Choroid plexus epithelial cell (primary cell): ENCODE measurements around the gene PCGF6.
"Not testable (repeated sequence)": the region's sequence is repeated elsewhere in the genome, so short reads cannot be mapped to it uniquely, and the experiment has no call there.

Experiments used
- DNase-seq: peaks from one replicate; pipeline ENCODE4 v3.0.0-alpha.2; 2010; ENCODE audit warnings: low read depth
- H3K4me3 ChIP-seq: 2 replicates; pipeline ENCODE4 v1.5.1; 2011; ENCODE audit warnings: low read depth, mild to moderate bottlenecking, control low read depth, low read length, moderate library complexity
- TF ChIP-seq, protein P1 (sequence below): conservative IDR thresholded peaks from 2 replicates; pipeline ENCODE4 v1.5.1; 2011; ENCODE audit warnings: low read depth, mild to moderate bottlenecking, control low read depth, inconsistent platforms, low read length, moderate library complexity

Gene PCGF6

DNA sequence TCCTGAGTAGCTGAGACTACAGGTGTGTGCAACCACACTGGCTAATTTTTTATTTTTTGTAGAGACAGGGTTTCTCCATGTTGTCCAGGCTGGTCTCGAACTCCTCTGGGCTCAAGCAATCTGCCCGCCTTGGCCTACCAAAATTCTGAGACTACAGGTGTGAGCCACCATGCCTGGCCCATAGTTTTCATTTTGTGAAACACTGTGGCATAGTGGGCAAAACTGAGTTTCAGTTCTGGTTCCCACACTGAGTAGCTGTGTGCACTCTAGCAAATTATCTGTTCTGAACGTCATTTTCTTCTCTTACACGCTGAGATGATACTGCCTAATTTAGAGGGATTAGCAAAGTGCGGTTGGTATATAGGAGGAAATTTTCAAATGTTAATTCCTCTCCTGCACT, 31.8 kb upstream of the PCGF6 start:
- no peak for DNase-seq
- TF ChIP-seq, protein P1, sequence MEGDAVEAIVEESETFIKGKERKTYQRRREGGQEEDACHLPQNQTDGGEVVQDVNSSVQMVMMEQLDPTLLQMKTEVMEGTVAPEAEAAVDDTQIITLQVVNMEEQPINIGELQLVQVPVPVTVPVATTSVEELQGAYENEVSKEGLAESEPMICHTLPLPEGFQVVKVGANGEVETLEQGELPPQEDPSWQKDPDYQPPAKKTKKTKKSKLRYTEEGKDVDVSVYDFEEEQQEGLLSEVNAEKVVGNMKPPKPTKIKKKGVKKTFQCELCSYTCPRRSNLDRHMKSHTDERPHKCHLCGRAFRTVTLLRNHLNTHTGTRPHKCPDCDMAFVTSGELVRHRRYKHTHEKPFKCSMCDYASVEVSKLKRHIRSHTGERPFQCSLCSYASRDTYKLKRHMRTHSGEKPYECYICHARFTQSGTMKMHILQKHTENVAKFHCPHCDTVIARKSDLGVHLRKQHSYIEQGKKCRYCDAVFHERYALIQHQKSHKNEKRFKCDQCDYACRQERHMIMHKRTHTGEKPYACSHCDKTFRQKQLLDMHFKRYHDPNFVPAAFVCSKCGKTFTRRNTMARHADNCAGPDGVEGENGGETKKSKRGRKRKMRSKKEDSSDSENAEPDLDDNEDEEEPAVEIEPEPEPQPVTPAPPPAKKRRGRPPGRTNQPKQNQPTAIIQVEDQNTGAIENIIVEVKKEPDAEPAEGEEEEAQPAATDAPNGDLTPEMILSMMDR, result no peak
- H3K4me3 ChIP-seq, result no peak overlapping the region

DNA sequence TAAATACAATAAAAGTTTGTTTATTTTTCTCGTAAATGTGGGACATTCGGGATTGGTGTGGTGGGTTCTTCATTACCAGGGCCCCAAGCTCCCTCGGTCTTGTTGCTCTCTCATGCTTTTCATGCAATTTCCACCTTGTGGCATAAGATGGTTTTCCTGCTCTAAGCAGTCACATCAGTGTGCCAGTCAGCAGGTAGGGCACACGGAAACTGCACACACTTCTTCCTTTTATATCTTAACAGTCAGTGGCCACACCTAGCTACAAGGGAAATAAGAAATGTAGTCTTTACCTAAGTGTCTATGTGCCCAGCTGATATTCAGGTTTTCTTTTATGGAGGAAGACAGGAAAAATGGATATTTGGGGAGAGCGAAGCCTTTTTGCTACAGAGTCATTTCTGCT, 23.3 kb upstream of the PCGF6 start:
- DNase-seq, result no peak
- H3K4me3 ChIP-seq, result no peak overlapping the region
- TF ChIP-seq, protein P1, result no peak

DNA sequence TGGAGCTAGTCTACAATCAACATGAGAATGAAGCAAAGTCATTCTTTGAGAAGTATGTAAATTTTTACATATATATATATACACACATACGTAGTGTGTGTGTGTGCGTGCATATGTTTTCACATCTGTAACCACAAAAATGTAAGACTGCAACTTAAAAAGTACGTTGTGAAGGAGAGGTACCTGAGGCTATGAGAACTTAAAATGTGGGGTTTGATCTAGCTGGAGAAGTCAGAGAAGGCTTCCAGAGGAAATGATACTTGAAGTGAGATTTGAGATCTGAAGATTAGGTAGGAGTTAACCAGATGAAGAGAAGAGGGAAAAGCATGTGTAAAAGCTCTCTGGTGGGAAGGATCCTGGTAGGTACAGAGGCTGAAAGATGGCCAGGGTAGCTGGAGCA, 22.6 kb upstream of the PCGF6 start:
- no peak for DNase-seq
- TF ChIP-seq, protein P1, result no peak
- H3K4me3 ChIP-seq, result no peak overlapping the region

DNA sequence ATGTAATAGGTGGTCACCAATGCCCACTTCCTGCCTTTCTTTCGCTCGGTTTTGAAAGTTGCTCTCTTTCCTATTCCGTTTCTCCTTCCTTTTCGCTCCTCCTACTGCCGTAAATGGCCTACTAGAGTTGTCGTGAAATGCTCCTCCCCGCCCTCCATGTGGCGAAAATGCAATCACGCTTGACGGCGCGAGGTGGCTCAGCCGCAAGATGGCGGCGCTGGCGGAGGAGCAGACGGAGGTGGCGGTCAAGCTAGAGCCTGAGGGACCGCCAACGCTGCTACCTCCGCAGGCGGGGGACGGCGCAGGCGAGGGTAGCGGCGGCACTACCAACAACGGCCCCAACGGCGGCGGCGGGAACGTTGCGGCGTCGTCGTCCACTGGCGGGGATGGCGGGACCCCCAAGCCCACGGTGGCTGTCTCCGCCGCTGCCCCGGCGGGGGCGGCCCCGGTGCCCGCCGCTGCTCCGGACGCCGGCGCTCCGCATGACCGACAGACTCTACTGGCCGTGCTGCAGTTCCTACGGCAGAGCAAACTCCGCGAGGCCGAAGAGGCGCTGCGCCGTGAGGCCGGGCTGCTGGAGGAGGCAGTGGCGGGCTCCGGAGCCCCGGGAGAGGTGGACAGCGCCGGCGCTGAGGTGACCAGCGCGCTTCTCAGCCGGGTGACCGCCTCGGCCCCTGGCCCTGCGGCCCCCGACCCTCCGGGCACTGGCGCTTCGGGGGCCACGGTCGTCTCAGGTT, 17.0 kb upstream of the PCGF6 start, which contains the start of gene TAF5:
Gene TAF5, plus strand, starts transcription at position 195 of the 737 bp plus-strand sequence. Its CDS starts 14 bp downstream, at position 209.
- peak within 1 kb of the TSS; percentile 94 for H3K4me3 ChIP-seq
- TF ChIP-seq, protein P1, result no peak
- DNase-seq, result peak; percentile 97

DNA sequence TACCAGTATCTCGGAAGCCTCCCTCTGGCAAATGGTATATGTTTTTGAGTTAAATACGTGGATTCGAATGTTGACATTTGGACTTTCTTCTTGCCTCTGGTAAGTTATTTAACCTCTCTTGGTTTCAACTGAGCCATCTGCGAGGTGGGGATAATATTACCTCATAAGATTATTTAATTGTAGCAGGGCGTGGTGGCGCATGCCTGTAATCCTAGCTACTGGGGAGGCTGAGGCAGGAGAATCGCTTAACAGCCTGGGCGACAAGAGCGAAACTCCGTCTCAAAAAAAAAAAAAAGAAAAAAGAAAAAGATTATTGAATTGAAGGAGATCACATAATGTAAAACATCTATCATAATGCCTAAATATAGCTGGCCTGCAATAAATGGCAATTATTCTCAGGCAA, 16.4 kb upstream of the PCGF6 start:
- peak overlapping the region; percentile 94 for H3K4me3 ChIP-seq
- TF ChIP-seq, protein P1, result no peak
- DNase-seq, result no peak

DNA sequence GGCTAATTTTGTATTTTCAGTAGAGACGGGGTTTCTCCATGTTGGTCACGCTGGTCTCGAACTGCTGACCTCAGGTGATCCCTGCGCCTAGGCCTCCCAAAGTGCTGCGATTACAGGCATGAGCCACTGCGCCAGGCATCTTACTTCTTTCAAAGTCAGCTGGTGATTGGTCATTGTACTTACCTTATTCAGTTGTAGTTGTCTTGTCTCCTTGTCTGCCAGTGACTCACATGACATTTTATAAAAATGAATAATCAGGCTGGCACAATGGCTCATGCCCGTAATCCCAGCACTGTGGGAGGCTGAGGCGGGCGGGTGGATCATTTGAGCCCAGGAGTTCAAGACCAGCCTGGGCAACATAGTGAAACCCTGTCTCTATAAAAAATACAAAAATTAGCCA, 9.9 kb upstream of the PCGF6 start:
- DNase-seq, H3K4me3 ChIP-seq: not testable (repeated sequence)

DNA sequence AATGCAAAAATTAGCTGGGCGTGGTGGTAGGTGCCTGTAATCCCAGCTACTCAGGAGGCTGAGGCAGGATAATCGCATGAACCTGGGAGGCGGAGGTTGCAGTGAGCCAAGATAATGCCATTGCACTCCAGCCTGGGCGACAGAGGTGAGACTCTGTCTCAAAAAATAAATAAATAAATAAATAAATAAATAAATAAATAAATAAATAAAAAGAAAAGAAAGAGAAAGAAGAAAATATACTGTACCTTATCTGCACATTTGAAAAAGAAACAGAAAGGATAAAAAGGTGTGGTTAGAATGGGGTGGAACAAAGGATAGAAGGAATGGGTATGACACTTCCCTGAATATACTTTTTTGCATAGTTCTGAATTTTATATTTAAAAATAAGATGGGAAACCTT, 8.6 kb upstream of the PCGF6 start:
- H3K4me3 ChIP-seq, DNase-seq: not testable (repeated sequence)

DNA sequence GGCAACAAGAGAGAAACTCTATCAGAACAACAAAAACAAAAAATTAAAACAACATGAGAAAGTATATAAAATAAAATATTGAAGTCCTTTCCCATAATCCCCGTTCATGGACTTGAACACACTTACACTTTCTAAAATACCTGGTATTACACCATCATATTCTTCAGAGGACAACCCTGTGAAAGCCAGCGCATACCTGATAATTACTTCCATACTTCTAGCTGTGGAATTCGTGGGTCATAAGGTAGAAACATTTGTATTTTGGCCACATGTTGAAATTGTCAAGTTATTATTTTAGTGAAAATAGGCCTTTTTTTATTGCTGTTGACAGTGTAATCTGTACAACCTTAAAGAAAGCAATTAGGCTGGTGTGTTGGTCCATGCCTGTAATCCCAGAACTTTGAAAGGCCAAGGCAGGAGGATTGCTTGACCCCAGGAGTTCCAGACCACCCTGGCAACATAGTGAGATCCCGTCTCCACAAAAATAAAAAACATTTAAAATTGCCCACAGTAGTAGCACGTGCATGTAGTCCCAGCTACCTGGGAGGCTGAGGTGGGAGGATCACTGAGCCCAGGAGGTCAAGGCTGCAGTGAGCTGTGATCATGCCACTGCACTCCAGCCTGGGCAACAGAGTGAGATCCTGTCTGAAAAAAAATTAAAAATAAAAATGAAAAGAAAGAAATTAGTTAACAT, 5.1 kb upstream of the PCGF6 start:
- TF ChIP-seq, protein P1, result no peak
- H3K4me3 ChIP-seq, result no peak overlapping the region
- DNase-seq, result no peak

DNA sequence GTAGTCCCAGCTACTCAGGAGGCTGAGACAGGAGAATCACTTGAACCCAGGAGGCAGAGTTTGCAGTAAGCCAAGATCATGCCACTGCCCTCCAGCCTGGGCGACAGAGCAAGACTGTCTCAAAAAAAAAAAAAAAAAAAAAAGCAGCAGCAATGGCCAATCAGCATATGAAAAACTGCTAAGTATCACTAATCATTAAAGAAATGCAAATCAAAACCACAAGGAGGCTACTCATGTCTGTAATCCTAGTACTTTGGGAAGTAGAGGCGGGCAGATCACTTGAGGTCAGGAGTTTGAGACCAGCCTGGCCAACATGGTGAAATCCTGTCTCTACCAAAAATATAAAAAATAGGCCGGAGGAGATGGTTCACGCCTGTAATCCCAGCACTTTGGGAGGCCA, 3.6 kb upstream of the PCGF6 start:
- not testable (repeated sequence) for DNase-seq, H3K4me3 ChIP-seq
